ENCODE results near the gene IGF2BP2.

IGF2BP2 gene

DNA sequence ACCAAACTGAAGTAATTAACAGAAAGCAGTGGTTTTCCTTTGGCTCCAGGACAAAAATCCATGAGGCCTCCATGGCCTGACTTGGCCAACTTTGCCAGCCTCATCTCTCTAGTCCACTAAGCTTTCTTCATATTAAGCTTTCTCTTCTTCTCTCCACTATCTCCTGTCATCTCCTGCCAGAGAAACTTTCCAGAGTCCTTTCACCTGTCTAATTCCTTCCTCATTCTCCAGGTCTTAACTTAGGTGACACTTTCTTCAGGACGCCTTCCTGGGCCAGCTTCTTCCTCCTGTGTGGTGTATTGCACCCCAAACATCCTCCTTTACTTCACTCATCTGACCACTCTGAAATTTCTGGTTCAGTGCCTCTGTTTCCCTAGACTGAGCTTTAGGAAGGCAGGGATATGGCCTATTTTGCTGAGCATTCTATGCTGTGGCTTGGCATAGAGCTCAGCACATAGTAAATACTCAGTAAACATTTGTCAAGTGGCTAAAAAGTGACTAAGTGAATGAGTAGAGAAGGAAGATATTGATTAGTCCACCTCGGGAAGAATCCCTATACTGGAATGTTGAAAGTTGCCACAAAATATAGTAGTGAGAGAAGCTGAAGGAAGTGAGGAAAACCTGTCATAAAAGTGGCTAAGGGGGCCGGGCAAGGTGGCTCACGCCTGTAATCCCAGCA, 34.6 kb upstream of the IGF2BP2 start:
- no peak overlapping the region for H3K23ac ChIP-seq (ENCODE audit: low read depth, low read length, poor library complexity)
- no peak overlapping the region for H4K8ac ChIP-seq (ENCODE audit: low read depth, low read length)
- no peaks in the 10 kb centered on the region for H3K4me1 ChIP-seq (ENCODE audit: control insufficient read depth in 2 of 2, insufficient read depth in 1 of 2, low read depth in 1 of 2, low read length in 2 of 2)
- H2AFZ ChIP-seq (ENCODE audit: low read length), result no peak overlapping the region
- no peak overlapping the region for H2BK15ac ChIP-seq (ENCODE audit: low read length)
- H2AK5ac ChIP-seq (ENCODE audit: low read depth, low read length), result no peak overlapping the region
- no peak overlapping the region for H3K14ac ChIP-seq (ENCODE audit: low read length)
- H2BK120ac ChIP-seq (ENCODE audit: low read depth, low read length), result no peak overlapping the region
- H3K9ac ChIP-seq (ENCODE audit: low read depth, low read length, poor library complexity), result no peak overlapping the region
- no CpG with 5 or more reads among the region's 4 CpGs for WGBS, 2 donors (ENCODE audit: extremely low coverage in 2 of 2, insufficient read length in 2 of 2, insufficient replicate concordance in 1 of 2)
- H3K4me2 ChIP-seq (ENCODE audit: insufficient read depth, low read length, poor library complexity, severe bottlenecking), result no peak overlapping the region
- H3K27me3 ChIP-seq (ENCODE audit: control insufficient read depth in 3 of 3, insufficient read depth in 3 of 3, low read depth in 1 of 3, low read length in 3 of 3), result no peaks in the 10 kb centered on the region
- no peak overlapping the region for H3K18ac ChIP-seq (ENCODE audit: low read length)
- no peaks in the 10 kb centered on the region for H3K79me1 ChIP-seq (ENCODE audit: low read depth, low read length)
- H3K4me3 ChIP-seq (ENCODE audit: low read length in 2 of 2), result no peak overlapping the region
- H2BK12ac ChIP-seq (ENCODE audit: low read length), result no peak overlapping the region
- DNase-seq (ENCODE audit: low spot score), result no peak
- H3K4ac ChIP-seq (ENCODE audit: low read length), result no peak overlapping the region
- H3K9me3 ChIP-seq (replicated peaks in 1 of 2; ENCODE audit: control insufficient read depth in 2 of 2, insufficient read depth in 1 of 2, low read depth in 1 of 2, low read length in 2 of 2), result peaks cover 2 to 10% of the 10 kb centered on the region in 2 donors
- H3K27ac ChIP-seq (replicated peaks; ENCODE audit: low read length), result no peak overlapping the region
- H3K36me3 ChIP-seq (replicated peaks in 1 of 2; ENCODE audit: control insufficient read depth in 2 of 2, insufficient read depth in 2 of 2, low read length in 2 of 2), result no peaks in the 10 kb centered on the region
- H4K91ac ChIP-seq (ENCODE audit: low read depth, low read length, poor library complexity), result no peak overlapping the region
- H2BK5ac ChIP-seq (ENCODE audit: low read length), result no peak overlapping the region

DNA sequence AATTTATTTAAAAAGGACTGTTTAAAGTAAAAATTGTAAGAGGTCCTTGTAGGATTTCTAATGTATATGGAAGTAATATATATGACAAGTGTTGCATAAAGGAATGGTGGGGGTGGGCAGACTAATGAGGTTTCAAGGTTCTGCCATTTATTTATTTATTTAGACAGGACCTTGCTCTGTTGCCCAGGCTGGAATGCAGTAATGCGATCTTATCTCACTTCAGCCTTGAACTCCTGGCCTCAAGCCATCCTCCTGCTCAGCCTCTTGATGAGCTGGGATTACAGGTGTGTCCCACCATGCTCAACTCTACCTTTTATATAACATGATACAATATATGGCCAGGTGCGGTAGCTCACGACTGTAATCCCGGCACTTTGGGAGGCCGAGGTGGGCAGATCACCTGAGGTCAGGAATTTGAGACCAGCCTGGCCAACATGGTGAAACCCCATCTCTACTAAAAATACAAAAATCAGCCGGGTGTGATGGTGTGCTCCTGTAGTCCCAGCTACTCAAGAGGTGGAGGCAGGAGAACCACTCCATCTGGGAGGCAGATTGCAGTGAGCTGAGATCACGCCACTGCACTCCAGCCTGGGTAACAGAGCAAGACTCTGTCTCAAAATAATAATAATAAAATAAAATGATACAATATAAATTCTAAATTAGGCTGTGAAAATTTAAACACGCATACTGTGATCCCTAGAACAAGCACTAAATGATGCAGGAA, 33.8 kb upstream of the IGF2BP2 start:
- H3K18ac ChIP-seq (ENCODE audit: low read length), result no peak overlapping the region
- no peak overlapping the region for H2BK120ac ChIP-seq (ENCODE audit: low read depth, low read length)
- H2BK12ac ChIP-seq (ENCODE audit: low read length), result no peak overlapping the region
- no peaks in the 10 kb centered on the region for H3K79me1 ChIP-seq (ENCODE audit: low read depth, low read length)
- no peaks in the 10 kb centered on the region for H3K36me3 ChIP-seq (replicated peaks in 1 of 2; ENCODE audit: control insufficient read depth in 2 of 2, insufficient read depth in 2 of 2, low read length in 2 of 2)
- H3K9ac ChIP-seq (ENCODE audit: low read depth, low read length, poor library complexity), result no peak overlapping the region
- no peak overlapping the region for H2BK15ac ChIP-seq (ENCODE audit: low read length)
- WGBS, 2 donors (ENCODE audit: extremely low coverage in 2 of 2, insufficient read length in 2 of 2, insufficient replicate concordance in 1 of 2), result no CpG with 5 or more reads among the region's 8 CpGs
- no peak overlapping the region for H3K14ac ChIP-seq (ENCODE audit: low read length)
- H3K4me3 ChIP-seq (ENCODE audit: low read length in 2 of 2), result no peak overlapping the region
- H3K4me2 ChIP-seq (ENCODE audit: insufficient read depth, low read length, poor library complexity, severe bottlenecking), result no peak overlapping the region
- H3K27me3 ChIP-seq (ENCODE audit: control insufficient read depth in 3 of 3, insufficient read depth in 3 of 3, low read depth in 1 of 3, low read length in 3 of 3), result no peaks in the 10 kb centered on the region
- no peak overlapping the region for H2BK5ac ChIP-seq (ENCODE audit: low read length)
- no peak for DNase-seq (ENCODE audit: low spot score)
- H3K4me1 ChIP-seq (ENCODE audit: control insufficient read depth in 2 of 2, insufficient read depth in 1 of 2, low read depth in 1 of 2, low read length in 2 of 2), result no peaks in the 10 kb centered on the region
- H4K8ac ChIP-seq (ENCODE audit: low read depth, low read length), result no peak overlapping the region
- no peak overlapping the region for H4K91ac ChIP-seq (ENCODE audit: low read depth, low read length, poor library complexity)
- no peak overlapping the region for H2AFZ ChIP-seq (ENCODE audit: low read length)
- no peak overlapping the region for H3K4ac ChIP-seq (ENCODE audit: low read length)
- H2AK5ac ChIP-seq (ENCODE audit: low read depth, low read length), result no peak overlapping the region
- H3K27ac ChIP-seq (replicated peaks; ENCODE audit: low read length), result no peak overlapping the region
- peaks cover 2 to 10% of the 10 kb centered on the region in 2 donors for H3K9me3 ChIP-seq (replicated peaks in 1 of 2; ENCODE audit: control insufficient read depth in 2 of 2, insufficient read depth in 1 of 2, low read depth in 1 of 2, low read length in 2 of 2)
- no peak overlapping the region for H3K23ac ChIP-seq (ENCODE audit: low read depth, low read length, poor library complexity)

DNA sequence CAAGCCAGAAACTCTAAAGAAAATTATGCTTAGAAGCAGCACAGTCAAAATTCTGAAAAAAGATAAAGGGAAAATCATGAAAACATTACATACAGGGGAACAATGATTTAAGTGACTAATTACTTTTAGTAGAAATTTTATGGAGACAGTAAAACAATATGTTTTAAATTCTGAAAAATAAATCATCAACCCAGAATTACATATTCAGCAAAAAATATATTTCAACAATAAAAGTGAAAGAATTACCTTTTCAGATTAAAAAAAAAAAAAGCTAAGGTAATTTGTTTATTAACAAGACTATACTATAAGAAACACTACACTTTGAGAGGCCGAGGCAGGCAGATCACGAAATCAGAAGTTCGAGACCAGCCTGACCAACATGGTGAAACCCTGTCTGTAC, 32.4 kb upstream of the IGF2BP2 start:
- H4K91ac ChIP-seq (ENCODE audit: low read depth, low read length, poor library complexity), result no peak overlapping the region
- WGBS, 2 donors (ENCODE audit: extremely low coverage in 2 of 2, insufficient read length in 2 of 2, insufficient replicate concordance in 1 of 2), result no CpG with 5 or more reads among the region's 3 CpGs
- no peak for DNase-seq (ENCODE audit: low spot score)
- H3K4me1 ChIP-seq (ENCODE audit: control insufficient read depth in 2 of 2, insufficient read depth in 1 of 2, low read depth in 1 of 2, low read length in 2 of 2), result no peaks in the 10 kb centered on the region
- no peaks in the 10 kb centered on the region for H3K27me3 ChIP-seq (ENCODE audit: control insufficient read depth in 3 of 3, insufficient read depth in 3 of 3, low read depth in 1 of 3, low read length in 3 of 3)
- no peak overlapping the region for H3K14ac ChIP-seq (ENCODE audit: low read length)
- no peak overlapping the region for H2BK12ac ChIP-seq (ENCODE audit: low read length)
- no peak overlapping the region for H4K8ac ChIP-seq (ENCODE audit: low read depth, low read length)
- H3K18ac ChIP-seq (ENCODE audit: low read length), result no peak overlapping the region
- H3K4me2 ChIP-seq (ENCODE audit: insufficient read depth, low read length, poor library complexity, severe bottlenecking), result no peak overlapping the region
- no peak overlapping the region for H2AFZ ChIP-seq (ENCODE audit: low read length)
- H2AK5ac ChIP-seq (ENCODE audit: low read depth, low read length), result no peak overlapping the region
- H3K36me3 ChIP-seq (replicated peaks in 1 of 2; ENCODE audit: control insufficient read depth in 2 of 2, insufficient read depth in 2 of 2, low read length in 2 of 2), result no peaks in the 10 kb centered on the region
- H3K27ac ChIP-seq (replicated peaks; ENCODE audit: low read length), result no peak overlapping the region
- H3K9me3 ChIP-seq (replicated peaks in 1 of 2; ENCODE audit: control insufficient read depth in 2 of 2, insufficient read depth in 1 of 2, low read depth in 1 of 2, low read length in 2 of 2), result peaks cover 2 to 10% of the 10 kb centered on the region in 2 donors
- no peak overlapping the region for H2BK5ac ChIP-seq (ENCODE audit: low read length)
- H3K9ac ChIP-seq (ENCODE audit: low read depth, low read length, poor library complexity), result no peak overlapping the region
- no peak overlapping the region for H2BK120ac ChIP-seq (ENCODE audit: low read depth, low read length)
- H2BK15ac ChIP-seq (ENCODE audit: low read length), result no peak overlapping the region
- H3K79me1 ChIP-seq (ENCODE audit: low read depth, low read length), result no peaks in the 10 kb centered on the region
- H3K23ac ChIP-seq (ENCODE audit: low read depth, low read length, poor library complexity), result no peak overlapping the region
- H3K4me3 ChIP-seq (ENCODE audit: low read length in 2 of 2), result no peak overlapping the region
- no peak overlapping the region for H3K4ac ChIP-seq (ENCODE audit: low read length)

DNA sequence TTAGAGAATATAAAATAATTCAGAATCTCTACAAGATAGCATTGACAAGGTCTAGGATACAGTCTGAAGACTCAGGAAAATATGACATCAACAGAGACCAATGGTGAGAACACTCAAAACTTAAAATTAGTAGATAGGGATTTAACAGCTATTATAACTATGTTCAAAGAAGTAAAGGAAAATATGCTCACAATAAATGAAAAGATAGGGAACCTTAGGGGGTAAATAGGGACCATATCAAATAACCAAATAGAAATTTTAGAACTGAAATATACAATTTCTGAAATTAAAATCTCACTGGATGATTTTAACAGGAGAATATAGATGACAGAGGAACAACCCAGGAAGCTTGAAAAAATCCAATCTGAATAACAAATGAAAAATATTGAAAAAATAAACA, 31.8 kb upstream of the IGF2BP2 start:
- H2AFZ ChIP-seq (ENCODE audit: low read length), result no peak overlapping the region
- H3K27me3 ChIP-seq (ENCODE audit: control insufficient read depth in 3 of 3, insufficient read depth in 3 of 3, low read depth in 1 of 3, low read length in 3 of 3), result no peaks in the 10 kb centered on the region
- no peak overlapping the region for H3K4me3 ChIP-seq (ENCODE audit: low read length in 2 of 2)
- H3K9ac ChIP-seq (ENCODE audit: low read depth, low read length, poor library complexity), result no peak overlapping the region
- no peak overlapping the region for H4K8ac ChIP-seq (ENCODE audit: low read depth, low read length)
- no peak overlapping the region for H3K18ac ChIP-seq (ENCODE audit: low read length)
- H3K36me3 ChIP-seq (replicated peaks in 1 of 2; ENCODE audit: control insufficient read depth in 2 of 2, insufficient read depth in 2 of 2, low read length in 2 of 2), result no peaks in the 10 kb centered on the region
- no peak overlapping the region for H2BK120ac ChIP-seq (ENCODE audit: low read depth, low read length)
- no peak overlapping the region for H4K91ac ChIP-seq (ENCODE audit: low read depth, low read length, poor library complexity)
- no peak overlapping the region for H3K14ac ChIP-seq (ENCODE audit: low read length)
- no peak overlapping the region for H3K27ac ChIP-seq (replicated peaks; ENCODE audit: low read length)
- H3K9me3 ChIP-seq (replicated peaks in 1 of 2; ENCODE audit: control insufficient read depth in 2 of 2, insufficient read depth in 1 of 2, low read depth in 1 of 2, low read length in 2 of 2), result peaks cover 2 to 10% of the 10 kb centered on the region in 2 donors
- no peak overlapping the region for H3K4ac ChIP-seq (ENCODE audit: low read length)
- H3K4me2 ChIP-seq (ENCODE audit: insufficient read depth, low read length, poor library complexity, severe bottlenecking), result no peak overlapping the region
- H2BK12ac ChIP-seq (ENCODE audit: low read length), result no peak overlapping the region
- no peak for DNase-seq (ENCODE audit: low spot score)
- H3K4me1 ChIP-seq (ENCODE audit: control insufficient read depth in 2 of 2, insufficient read depth in 1 of 2, low read depth in 1 of 2, low read length in 2 of 2), result no peaks in the 10 kb centered on the region
- no peak overlapping the region for H3K23ac ChIP-seq (ENCODE audit: low read depth, low read length, poor library complexity)
- no peak overlapping the region for H2AK5ac ChIP-seq (ENCODE audit: low read depth, low read length)
- H2BK5ac ChIP-seq (ENCODE audit: low read length), result no peak overlapping the region
- H3K79me1 ChIP-seq (ENCODE audit: low read depth, low read length), result no peaks in the 10 kb centered on the region
- no peak overlapping the region for H2BK15ac ChIP-seq (ENCODE audit: low read length)

Data from neuronal stem cell (in vitro differentiated cells).